Measurements from ENCODE around the gene SNTG2. TPM values are rescaled to one million over a fixed set of nuclear protein-coding genes. Genes with fewer than 3 reads are reported as not detected.

SNTG2 gene
- polyA plus RNA-seq, 3 donors, result not detected

- H2AFZ ChIP-seq (ENCODE audit: insufficient read depth, low read depth, low read length, poor library complexity, severe bottlenecking), result no peak overlapping the region
- no peak overlapping the region for H3K4me3 Mint-ChIP-seq
- H3K27ac Mint-ChIP-seq, result no peak overlapping the region
- H3K4me1 Mint-ChIP-seq, result no peaks in the 10 kb centered on the region
- no peak overlapping the region for H3K4me3 ChIP-seq (replicated peaks in 1 of 3; ENCODE audit: low read depth in 2 of 3, low read length in 3 of 3)
- no peak overlapping the region for H3K27ac ChIP-seq (ENCODE audit: low read depth in 1 of 2, low read length in 2 of 2)
- intact Hi-C loops (cut with micrococcal nuclease), result no loop called here
- no peaks in the 10 kb centered on the region for H4K20me1 ChIP-seq (ENCODE audit: insufficient read depth, low read length)
- no peak for TF ChIP-seq CTCF (IDR thresholded peaks at IDR 0.05)
- no peaks in the 10 kb centered on the region for H3K36me3 ChIP-seq (replicated peaks in 1 of 2; ENCODE audit: control insufficient read depth in 1 of 2, insufficient read depth in 2 of 2, low read length in 2 of 2)
- H3K9me3 ChIP-seq (replicated peaks in 1 of 2; ENCODE audit: control insufficient read depth in 1 of 2, insufficient read depth in 1 of 2, low read length in 2 of 2), result no peaks in the 10 kb centered on the region
- H3K4me2 ChIP-seq (replicated peaks; ENCODE audit: extremely low read depth, low read length, poor library complexity, severe bottlenecking), result no peak overlapping the region
- WGBS (ENCODE audit: insufficient coverage), result 98% methylated on average over 6 of the region's 10 CpGs
- no peaks in the 10 kb centered on the region for H3K9me3 Mint-ChIP-seq
- H3K27me3 Mint-ChIP-seq (ENCODE audit: low read depth in 3 of 3), result peaks cover 0 to 2% (median 2%) of the 10 kb centered on the region in 3 donors
- H3K9ac ChIP-seq (ENCODE audit: insufficient read depth, low read length, poor library complexity, severe bottlenecking), result no peak overlapping the region
- H3K36me3 Mint-ChIP-seq, result no peaks in the 10 kb centered on the region
- no peaks in the 10 kb centered on the region for H3K4me1 ChIP-seq (ENCODE audit: control insufficient read depth in 1 of 2, insufficient read depth in 2 of 2, low read length in 2 of 2)
- H3K27me3 ChIP-seq (ENCODE audit: control insufficient read depth in 2 of 2, insufficient read depth in 2 of 2, low read length in 2 of 2), result no peaks in the 10 kb centered on the region
- H3K79me2 ChIP-seq (ENCODE audit: insufficient read depth, low read length), result no peaks in the 10 kb centered on the region
- DNase-seq, result no peak
Measured at GRCh38 chr2:1101011-1101782, 150.5 kb downstream of the SNTG2 start.

GRCh38 chr2:1101982-1102590, 151.4 kb downstream of the SNTG2 start:
- no peaks in the 10 kb centered on the region for H3K4me1 Mint-ChIP-seq
- no peaks in the 10 kb centered on the region for H3K9me3 Mint-ChIP-seq

More at GRCh38 chr2:1101982-1102590, 151.4 kb downstream of the SNTG2 start:
- TF ChIP-seq CTCF (IDR thresholded peaks at IDR 0.05), result no peak
- Histone ChIP-seq H3K9me3 (replicated peaks in 1 of 2; ENCODE audit: control insufficient read depth in 1 of 2, insufficient read depth in 1 of 2, low read length in 2 of 2) (no peaks in the 10 kb centered on the region), H3K4me3 (replicated peaks in 1 of 3; ENCODE audit: low read depth in 2 of 3, low read length in 3 of 3) (no peak overlapping the region), H3K36me3 (replicated peaks in 1 of 2; ENCODE audit: control insufficient read depth in 1 of 2, insufficient read depth in 2 of 2, low read length in 2 of 2) (no peaks in the 10 kb centered on the region), H3K4me2 (replicated peaks; ENCODE audit: extremely low read depth, low read length, poor library complexity, severe bottlenecking) (no peak overlapping the region), H3K9ac (ENCODE audit: insufficient read depth, low read length, poor library complexity, severe bottlenecking) (no peak overlapping the region), H3K4me1 (ENCODE audit: control insufficient read depth in 1 of 2, insufficient read depth in 2 of 2, low read length in 2 of 2) (no peaks in the 10 kb centered on the region), H3K27me3 (ENCODE audit: control insufficient read depth in 2 of 2, insufficient read depth in 2 of 2, low read length in 2 of 2) (no peaks in the 10 kb centered on the region), H2AFZ (ENCODE audit: insufficient read depth, low read depth, low read length, poor library complexity, severe bottlenecking) (no peak overlapping the region), H4K20me1 (ENCODE audit: insufficient read depth, low read length) (no peaks in the 10 kb centered on the region), H3K27ac (ENCODE audit: low read depth in 1 of 2, low read length in 2 of 2) (no peak overlapping the region), H3K79me2 (ENCODE audit: insufficient read depth, low read length) (no peaks in the 10 kb centered on the region)
- H3K36me3 Mint-ChIP-seq, result no peaks in the 10 kb centered on the region
- H3K27ac Mint-ChIP-seq, result no peak overlapping the region
- intact Hi-C loops (cut with micrococcal nuclease), result no loop called here
- DNase-seq, result no peak
- H3K4me3 Mint-ChIP-seq, result no peak overlapping the region
- WGBS (ENCODE audit: insufficient coverage), result 61% methylated on average over 13 of the region's 16 CpGs
- H3K27me3 Mint-ChIP-seq (ENCODE audit: low read depth in 3 of 3), result peaks cover 0 to 2% (median 2%) of the 10 kb centered on the region in 3 donors

All from CD14-positive monocyte (primary cell).